Stomach (tissue), 4 donors: ENCODE measurements around the gene IGSF21.

Source experiments
- CTCF ChIP-seq, 7 experiments: fragments of 450-650 bp in 4 of 7; fragments of 200-600 bp in 3 of 7; sonication (generic) in 3 of 7; IDR thresholded peaks; one replicate each; pipeline ENCODE4 v1.5.1; 2016 to 2019; ENCODE audit warnings: antibody characterized with exemption in 7 of 7, control low read depth in 2 of 7, mild to moderate bottlenecking in 1 of 7
- POLR2A ChIP-seq, 4 donors: fragments of 450-650 bp; IDR thresholded peaks; one replicate each; pipeline ENCODE4 v1.6.1; 2016; ENCODE audit warnings: antibody characterized with exemption in 4 of 4, control low read depth in 2 of 4, mild to moderate bottlenecking in 1 of 4, moderate library complexity in 1 of 4
- POLR2AphosphoS5 ChIP-seq, 3 donors: sonication (generic); formaldehyde crosslinking; IDR thresholded peaks; one replicate each; pipeline ENCODE4 v1.6.1; 2016; ENCODE audit warnings: antibody characterized with exemption in 3 of 3

GRCh38 chr1:18373882-18374493, 266.4 kb downstream of the IGSF21 start:
- TF ChIP-seq POLR2A (IDR thresholded peaks at IDR 0.05) (no peak), CTCF (IDR thresholded peaks at IDR 0.05) (peak in 2 of 7 experiments; percentile 12 to 13), POLR2AphosphoS5 (IDR thresholded peaks at IDR 0.05) (no peak)
